Transverse colon (tissue), 3 donors: ENCODE data around the gene EMD.

Experiments used
- CTCF ChIP-seq, 5 experiments: fragments of 200-600 bp in 3 of 5; fragments of 450-650 bp in 2 of 5; sonication (generic) in 3 of 5; IDR thresholded peaks; 1 replicate in 2 of 5; 2 replicates in 3 of 5; pipeline ENCODE4 v1.5.1; 2016 to 2017; ENCODE audit warnings: antibody characterized with exemption in 5 of 5, inconsistent platforms in 3 of 5, mild to moderate bottlenecking in 2 of 5, moderate library complexity in 1 of 5
- EP300 ChIP-seq: sonication (generic); formaldehyde crosslinking; IDR thresholded peaks from one replicate; pipeline ENCODE4 v1.6.1; 2017; ENCODE audit warnings: antibody characterized with exemption, low read depth
- POLR2A ChIP-seq: fragments of 450-650 bp; IDR thresholded peaks from one replicate; pipeline ENCODE4 v1.6.1; 2016; ENCODE audit warnings: antibody characterized with exemption, mild to moderate bottlenecking, moderate library complexity

- TF ChIP-seq POLR2A (no peak), CTCF (IDR thresholded peaks at IDR 0.05) (no peak), EP300 (no peak)
Measured at GRCh38 chrX:154380787-154381186, 1.7 kb downstream of the EMD start.
